Measurements from ENCODE around the gene HYDIN.
A peak's percentile ranks its signal among the peaks of the same experiment; 100 is the strongest.
"Not testable (repeated sequence)": the region's sequence is repeated elsewhere in the genome, so short reads cannot be mapped to it uniquely, and the experiment has no call there.

Gene HYDIN

DNA sequence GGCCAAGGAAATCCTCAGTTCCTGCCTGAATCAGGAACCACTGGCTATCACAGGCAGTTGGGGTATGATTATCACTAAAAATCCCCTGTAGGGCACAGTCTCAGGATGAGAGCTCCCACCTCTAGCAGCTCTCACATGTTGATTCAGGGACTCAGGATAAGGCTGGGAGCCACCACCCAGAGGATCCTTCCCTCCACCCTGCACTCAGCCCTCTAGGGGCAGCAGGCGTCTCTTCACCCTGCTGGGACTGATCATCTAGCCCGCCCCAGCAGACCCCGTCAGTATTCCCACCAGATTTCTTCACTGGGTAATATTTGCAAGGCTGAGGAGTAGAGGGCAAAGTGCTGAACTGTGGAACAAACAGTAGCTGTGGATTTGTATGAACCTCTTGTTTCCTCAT is 224.0 kb downstream of the HYDIN start:
- DNase-seq; H3K27me3 ChIP-seq (replicated peaks in 2 of 5; ENCODE audit: control insufficient read depth in 4 of 5, insufficient read depth in 5 of 5, low read length in 4 of 5); H3K4me1 ChIP-seq (ENCODE audit: control extremely low read depth in 1 of 4, control insufficient read depth in 4 of 4, insufficient read depth in 4 of 4, low read length in 3 of 4); CTCF ChIA-PET; H3K27ac ChIP-seq (ENCODE audit: insufficient read depth in 1 of 2, low read depth in 1 of 2, low read length in 2 of 2, poor library complexity in 1 of 2, severe bottlenecking in 2 of 2); H3K9me3 ChIP-seq (ENCODE audit: control extremely low read depth in 1 of 5, control insufficient read depth in 4 of 5, insufficient read depth in 2 of 5, low read depth in 1 of 5, low read length in 4 of 5); POLR2A ChIA-PET; H3K4me3 ChIP-seq (ENCODE audit: control insufficient read depth in 1 of 7, extremely low read depth in 1 of 7, insufficient read depth in 4 of 7, low read depth in 2 of 7, low read length in 6 of 7); H3K36me3 ChIP-seq (ENCODE audit: control insufficient read depth in 4 of 4, insufficient read depth in 4 of 4, low read length in 3 of 4): not testable (repeated sequence)
- no CpG with 5 or more reads among the region's 3 CpGs for WGBS (ENCODE audit: insufficient coverage)

DNA sequence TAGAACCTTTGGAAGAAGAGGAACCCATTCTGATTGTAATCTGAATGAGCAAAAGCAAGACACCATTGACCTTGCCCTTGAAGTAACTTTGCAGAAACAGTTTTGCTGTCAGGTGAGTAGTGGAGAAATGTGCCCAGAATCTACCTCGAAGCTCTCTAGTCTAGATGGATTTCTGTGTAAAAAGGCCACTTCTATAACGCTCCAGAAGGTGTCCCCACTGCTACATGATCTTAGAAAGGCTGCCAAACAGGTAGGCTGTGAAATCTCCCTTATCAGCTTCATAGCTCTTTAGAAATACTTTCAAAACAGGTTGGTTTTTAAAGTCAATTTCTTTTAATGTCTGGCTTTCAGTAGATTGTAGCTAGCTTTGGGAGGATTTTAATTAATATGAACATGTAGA is 230.8 kb downstream of the HYDIN start:
- H3K27me3 ChIP-seq (replicated peaks in 2 of 5; ENCODE audit: control insufficient read depth in 4 of 5, insufficient read depth in 5 of 5, low read length in 4 of 5); CTCF ChIA-PET; H3K4me3 ChIP-seq (ENCODE audit: control insufficient read depth in 1 of 7, extremely low read depth in 1 of 7, insufficient read depth in 4 of 7, low read depth in 2 of 7, low read length in 6 of 7); H3K4me1 ChIP-seq (ENCODE audit: control extremely low read depth in 1 of 4, control insufficient read depth in 4 of 4, insufficient read depth in 4 of 4, low read length in 3 of 4); H3K27ac ChIP-seq (ENCODE audit: insufficient read depth in 1 of 2, low read depth in 1 of 2, low read length in 2 of 2, poor library complexity in 1 of 2, severe bottlenecking in 2 of 2); H3K9me3 ChIP-seq (ENCODE audit: control extremely low read depth in 1 of 5, control insufficient read depth in 4 of 5, insufficient read depth in 2 of 5, low read depth in 1 of 5, low read length in 4 of 5); H3K36me3 ChIP-seq (ENCODE audit: control insufficient read depth in 4 of 4, insufficient read depth in 4 of 4, low read length in 3 of 4); POLR2A ChIA-PET: not testable (repeated sequence)
- WGBS (ENCODE audit: insufficient coverage): no CpG with 5 or more reads among the region's 2 CpGs
- peak; percentile 4 to 34 (median 24) for DNase-seq

DNA sequence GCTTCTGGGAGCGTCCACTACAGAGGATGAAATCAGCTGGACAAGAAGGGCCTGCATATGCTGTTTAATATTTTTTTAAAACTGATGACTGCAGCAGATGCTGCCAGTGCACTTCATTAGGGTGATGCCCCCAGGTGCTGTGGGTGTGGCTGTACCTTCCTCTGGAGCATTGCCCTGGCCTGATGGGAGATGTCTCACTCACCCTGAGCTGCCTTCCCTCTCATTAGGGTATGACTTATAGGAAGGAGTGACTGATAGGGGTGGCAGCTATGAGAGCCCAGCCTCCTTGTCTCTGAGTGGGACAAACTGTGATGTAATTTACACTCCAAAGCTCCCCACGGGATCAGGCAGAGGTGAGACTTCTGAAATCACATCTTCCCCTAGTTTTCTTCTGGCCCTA is 234.7 kb downstream of the HYDIN start:
- no CpG with 5 or more reads among the region's 2 CpGs for WGBS (ENCODE audit: insufficient coverage)
- H3K27ac ChIP-seq (ENCODE audit: insufficient read depth in 1 of 2, low read depth in 1 of 2, low read length in 2 of 2, poor library complexity in 1 of 2, severe bottlenecking in 2 of 2); H3K4me1 ChIP-seq (ENCODE audit: control extremely low read depth in 1 of 4, control insufficient read depth in 4 of 4, insufficient read depth in 4 of 4, low read length in 3 of 4); POLR2A ChIA-PET; DNase-seq; H3K27me3 ChIP-seq (replicated peaks in 2 of 5; ENCODE audit: control insufficient read depth in 4 of 5, insufficient read depth in 5 of 5, low read length in 4 of 5); H3K4me3 ChIP-seq (ENCODE audit: control insufficient read depth in 1 of 7, extremely low read depth in 1 of 7, insufficient read depth in 4 of 7, low read depth in 2 of 7, low read length in 6 of 7); CTCF ChIA-PET; H3K36me3 ChIP-seq (ENCODE audit: control insufficient read depth in 4 of 4, insufficient read depth in 4 of 4, low read length in 3 of 4); H3K9me3 ChIP-seq (ENCODE audit: control extremely low read depth in 1 of 5, control insufficient read depth in 4 of 5, insufficient read depth in 2 of 5, low read depth in 1 of 5, low read length in 4 of 5): not testable (repeated sequence)

DNA sequence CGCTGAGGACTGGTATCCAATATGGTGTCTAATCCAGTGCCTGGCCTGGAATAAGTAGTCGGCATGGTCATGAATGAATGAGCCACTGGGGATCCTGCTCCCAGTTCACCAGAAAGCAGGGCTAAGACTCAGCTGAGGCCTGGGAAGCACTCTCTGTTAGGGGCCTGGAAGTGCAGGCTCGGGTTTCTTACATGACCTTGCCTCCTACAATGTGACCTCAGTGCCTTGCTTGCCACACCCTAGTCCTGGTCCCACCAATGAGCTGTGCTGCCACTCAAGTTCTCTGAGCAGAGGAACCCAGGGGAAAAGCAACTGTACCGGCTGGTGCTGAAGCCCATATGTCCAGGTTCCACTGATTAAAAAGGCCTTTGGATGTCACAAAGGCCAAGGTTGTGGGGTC is 238.0 kb downstream of the HYDIN start:
- 100% methylated on average over 2 of the region's 4 CpGs for WGBS (ENCODE audit: insufficient coverage)
- H3K27ac ChIP-seq (ENCODE audit: insufficient read depth in 1 of 2, low read depth in 1 of 2, low read length in 2 of 2, poor library complexity in 1 of 2, severe bottlenecking in 2 of 2); H3K36me3 ChIP-seq (ENCODE audit: control insufficient read depth in 4 of 4, insufficient read depth in 4 of 4, low read length in 3 of 4); POLR2A ChIA-PET; H3K4me3 ChIP-seq (ENCODE audit: control insufficient read depth in 1 of 7, extremely low read depth in 1 of 7, insufficient read depth in 4 of 7, low read depth in 2 of 7, low read length in 6 of 7); H3K4me1 ChIP-seq (ENCODE audit: control extremely low read depth in 1 of 4, control insufficient read depth in 4 of 4, insufficient read depth in 4 of 4, low read length in 3 of 4); H3K27me3 ChIP-seq (replicated peaks in 2 of 5; ENCODE audit: control insufficient read depth in 4 of 5, insufficient read depth in 5 of 5, low read length in 4 of 5); H3K9me3 ChIP-seq (ENCODE audit: control extremely low read depth in 1 of 5, control insufficient read depth in 4 of 5, insufficient read depth in 2 of 5, low read depth in 1 of 5, low read length in 4 of 5); DNase-seq; CTCF ChIA-PET: not testable (repeated sequence)

DNA sequence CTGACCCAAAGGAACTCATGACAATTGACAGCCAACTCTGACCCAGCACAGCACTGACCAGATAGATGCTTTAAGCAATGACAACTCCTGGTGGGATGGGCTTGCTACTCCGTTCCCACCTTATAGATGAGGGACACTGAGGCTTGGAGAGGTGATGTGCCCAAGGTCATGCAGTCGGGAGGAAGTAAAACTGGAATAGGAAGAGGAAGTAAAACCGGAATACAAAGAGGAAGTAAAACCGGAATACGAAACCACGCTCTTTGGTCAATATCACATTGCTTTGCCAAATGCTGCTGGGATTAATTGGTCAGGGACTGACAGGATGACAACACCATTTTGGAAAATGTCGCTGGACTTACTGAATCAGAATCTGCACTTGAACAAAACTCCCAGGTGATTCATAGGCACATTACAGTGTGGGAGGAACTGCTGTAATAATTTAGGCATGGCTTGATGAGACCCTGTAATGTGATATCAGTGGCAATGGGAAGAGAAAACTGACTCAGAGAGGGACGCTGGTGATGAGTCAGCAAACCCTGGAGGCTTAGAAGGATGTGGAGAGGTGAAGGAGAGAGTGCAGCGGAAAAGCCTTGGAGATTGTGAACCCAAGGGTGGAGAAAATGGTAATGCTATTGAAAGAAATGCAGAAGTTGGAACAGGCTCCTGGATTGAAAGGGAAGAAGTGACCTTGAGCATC is 243.4 kb downstream of the HYDIN start:
- H3K4me1 ChIP-seq (ENCODE audit: control extremely low read depth in 1 of 4, control insufficient read depth in 4 of 4, insufficient read depth in 4 of 4, low read length in 3 of 4); H3K36me3 ChIP-seq (ENCODE audit: control insufficient read depth in 4 of 4, insufficient read depth in 4 of 4, low read length in 3 of 4); CTCF ChIA-PET; H3K27me3 ChIP-seq (replicated peaks in 2 of 5; ENCODE audit: control insufficient read depth in 4 of 5, insufficient read depth in 5 of 5, low read length in 4 of 5); H3K27ac ChIP-seq (ENCODE audit: insufficient read depth in 1 of 2, low read depth in 1 of 2, low read length in 2 of 2, poor library complexity in 1 of 2, severe bottlenecking in 2 of 2); DNase-seq; POLR2A ChIA-PET; H3K9me3 ChIP-seq (ENCODE audit: control extremely low read depth in 1 of 5, control insufficient read depth in 4 of 5, insufficient read depth in 2 of 5, low read depth in 1 of 5, low read length in 4 of 5); H3K4me3 ChIP-seq (ENCODE audit: control insufficient read depth in 1 of 7, extremely low read depth in 1 of 7, insufficient read depth in 4 of 7, low read depth in 2 of 7, low read length in 6 of 7): not testable (repeated sequence)
- no CpG with 5 or more reads among the region's 9 CpGs for WGBS (ENCODE audit: insufficient coverage)

DNA sequence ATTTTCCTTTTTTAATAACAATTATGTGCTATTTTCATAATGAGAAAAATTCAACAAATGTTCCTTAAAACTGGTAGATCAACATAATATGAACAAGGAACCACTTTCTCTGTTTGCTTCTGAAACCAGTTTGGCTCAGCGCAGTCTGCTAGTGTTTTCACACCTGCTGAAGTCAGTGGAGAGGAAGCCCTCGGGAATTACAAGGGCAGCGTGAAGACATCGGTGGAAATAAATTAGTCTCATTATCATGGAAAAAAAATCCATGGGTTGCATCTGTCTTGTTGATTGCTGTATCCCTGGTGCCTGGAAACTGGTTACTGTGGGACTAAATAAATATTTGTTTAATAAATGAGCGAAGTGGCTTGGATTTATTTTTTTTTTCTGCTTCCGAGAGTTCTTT is 245.8 kb downstream of the HYDIN start:
- H3K9me3 ChIP-seq (ENCODE audit: control extremely low read depth in 1 of 5, control insufficient read depth in 4 of 5, insufficient read depth in 2 of 5, low read depth in 1 of 5, low read length in 4 of 5); H3K27ac ChIP-seq (ENCODE audit: insufficient read depth in 1 of 2, low read depth in 1 of 2, low read length in 2 of 2, poor library complexity in 1 of 2, severe bottlenecking in 2 of 2); POLR2A ChIA-PET; DNase-seq; H3K36me3 ChIP-seq (ENCODE audit: control insufficient read depth in 4 of 4, insufficient read depth in 4 of 4, low read length in 3 of 4); CTCF ChIA-PET; H3K27me3 ChIP-seq (replicated peaks in 2 of 5; ENCODE audit: control insufficient read depth in 4 of 5, insufficient read depth in 5 of 5, low read length in 4 of 5); H3K4me3 ChIP-seq (ENCODE audit: control insufficient read depth in 1 of 7, extremely low read depth in 1 of 7, insufficient read depth in 4 of 7, low read depth in 2 of 7, low read length in 6 of 7); H3K4me1 ChIP-seq (ENCODE audit: control extremely low read depth in 1 of 4, control insufficient read depth in 4 of 4, insufficient read depth in 4 of 4, low read length in 3 of 4): not testable (repeated sequence)
- WGBS (ENCODE audit: insufficient coverage): no CpG with 5 or more reads among the region's 6 CpGs

DNA sequence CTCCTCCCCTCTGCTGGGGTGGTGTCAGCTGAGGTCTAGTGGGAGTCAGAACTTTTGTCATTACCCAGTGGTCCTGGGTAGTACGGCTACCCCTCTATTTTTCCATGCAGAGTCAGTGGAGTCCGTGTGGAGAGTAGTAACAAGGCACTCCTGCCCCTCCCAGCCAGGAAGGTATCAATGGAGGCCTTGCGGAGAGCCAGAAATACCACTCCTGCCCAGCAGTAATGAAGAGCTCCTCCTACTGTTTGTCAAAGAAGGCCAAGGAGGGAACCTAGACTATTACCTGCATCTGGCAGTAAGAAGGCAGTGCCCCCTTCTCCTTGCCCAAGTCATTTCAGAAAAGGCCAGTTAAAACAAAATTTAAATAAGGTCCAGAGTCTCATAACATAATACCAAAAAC is 262.2 kb downstream of the HYDIN start:
- CTCF ChIA-PET; H3K4me3 ChIP-seq (ENCODE audit: control insufficient read depth in 1 of 7, extremely low read depth in 1 of 7, insufficient read depth in 4 of 7, low read depth in 2 of 7, low read length in 6 of 7); H3K9me3 ChIP-seq (ENCODE audit: control extremely low read depth in 1 of 5, control insufficient read depth in 4 of 5, insufficient read depth in 2 of 5, low read depth in 1 of 5, low read length in 4 of 5); H3K4me1 ChIP-seq (ENCODE audit: control extremely low read depth in 1 of 4, control insufficient read depth in 4 of 4, insufficient read depth in 4 of 4, low read length in 3 of 4); DNase-seq; POLR2A ChIA-PET; H3K36me3 ChIP-seq (ENCODE audit: control insufficient read depth in 4 of 4, insufficient read depth in 4 of 4, low read length in 3 of 4); H3K27ac ChIP-seq (ENCODE audit: insufficient read depth in 1 of 2, low read depth in 1 of 2, low read length in 2 of 2, poor library complexity in 1 of 2, severe bottlenecking in 2 of 2); H3K27me3 ChIP-seq (replicated peaks in 2 of 5; ENCODE audit: control insufficient read depth in 4 of 5, insufficient read depth in 5 of 5, low read length in 4 of 5): not testable (repeated sequence)
- WGBS (ENCODE audit: insufficient coverage): no CpG with 5 or more reads among the region's 3 CpGs

All from common myeloid progenitor, CD34-positive (primary cell).